HEK293T (cell line): ENCODE data around the gene REELD1.

Experiments used
- CTCF ChIA-PET: fragments of 350-600 bp; formaldehyde crosslinking; extraction: SDS; loops from one replicate; lab custom pipeline; 2021; ENCODE audit warnings: antibody characterized with exemption, inconsistent platforms; lab: Yijun Ruan, JAX
- POLR2A ChIA-PET: fragments of 350-600 bp; formaldehyde crosslinking; extraction: SDS; loops from one replicate; lab custom pipeline; 2020; ENCODE audit warnings: antibody characterized with exemption, inconsistent platforms; lab: Yijun Ruan, JAX
- DNase-seq: peaks from one replicate; pipeline ENCODE4 v3.0.0; 2012; ENCODE audit warnings: mixed read lengths; ENCODE audit errors: extremely low spot score
- ARNT ChIP-seq: fragments of 450-650 bp; IDR thresholded peaks from 2 replicates; pipeline ENCODE4 v1.6.1; 2017; ENCODE audit warnings: mild to moderate bottlenecking
- BHLHE40 ChIP-seq: fragments of 450-650 bp; IDR thresholded peaks from 2 replicates; pipeline ENCODE4 v1.6.1; 2016; ENCODE audit warnings: mild to moderate bottlenecking, moderate library complexity, borderline replicate concordance
- CTBP1 ChIP-seq: fragments of 450-650 bp; IDR thresholded peaks from 2 replicates; pipeline ENCODE4 v1.6.1; 2016; ENCODE audit warnings: borderline replicate concordance
- ELF4 ChIP-seq: fragments of 450-650 bp; IDR thresholded peaks from 2 replicates; pipeline ENCODE4 v1.6.1; 2017; ENCODE audit warnings: antibody characterized with exemption
- FOXA1 ChIP-seq: fragments of 450-650 bp; IDR thresholded peaks from 2 replicates; pipeline ENCODE4 v1.6.1; 2016; ENCODE audit warnings: mild to moderate bottlenecking
- FOXK2 ChIP-seq: fragments of 450-650 bp; IDR thresholded peaks from 2 replicates; pipeline ENCODE4 v1.6.1; 2016; ENCODE audit warnings: mild to moderate bottlenecking
- FOXM1 ChIP-seq: fragments of 450-650 bp; IDR thresholded peaks from 2 replicates; pipeline ENCODE4 v1.6.1; 2017; ENCODE audit warnings: mild to moderate bottlenecking, borderline replicate concordance
- HDGF ChIP-seq: fragments of 450-650 bp; IDR thresholded peaks from 2 replicates; pipeline ENCODE4 v1.6.1; 2017; ENCODE audit warnings: antibody characterized with exemption, borderline replicate concordance
- L3MBTL2 ChIP-seq: fragments of 450-650 bp; conservative IDR thresholded peaks from 2 replicates; pipeline ENCODE4 v1.6.1; 2016; ENCODE audit warnings: mild to moderate bottlenecking
- LEF1 ChIP-seq: fragments of 450-650 bp; IDR thresholded peaks from 2 replicates; pipeline ENCODE4 v1.6.1; 2017; ENCODE audit warnings: mild to moderate bottlenecking, borderline replicate concordance
- NFRKB ChIP-seq: fragments of 450-650 bp; IDR thresholded peaks from 2 replicates; pipeline ENCODE4 v1.6.1; 2016; ENCODE audit warnings: mild to moderate bottlenecking, moderate library complexity
- SP1 ChIP-seq: fragments of 450-650 bp; IDR thresholded peaks from 2 replicates; pipeline ENCODE4 v1.6.1; 2017
- SUZ12 ChIP-seq: fragments of 450-650 bp; IDR thresholded peaks from 2 replicates; pipeline ENCODE4 v1.6.1; 2016; ENCODE audit warnings: mild to moderate bottlenecking
- TARDBP ChIP-seq: fragments of 450-650 bp; IDR thresholded peaks from 2 replicates; pipeline ENCODE4 v1.6.1; 2016
- ZNF384 ChIP-seq: fragments of 450-650 bp; IDR thresholded peaks from 2 replicates; pipeline ENCODE4 v1.6.1; 2016
- TF ChIP-seq, protein P1 (sequence below): fragments of 450-650 bp; IDR thresholded peaks from 2 replicates; pipeline ENCODE4 v1.6.1; 2016

REELD1 gene

DNA sequence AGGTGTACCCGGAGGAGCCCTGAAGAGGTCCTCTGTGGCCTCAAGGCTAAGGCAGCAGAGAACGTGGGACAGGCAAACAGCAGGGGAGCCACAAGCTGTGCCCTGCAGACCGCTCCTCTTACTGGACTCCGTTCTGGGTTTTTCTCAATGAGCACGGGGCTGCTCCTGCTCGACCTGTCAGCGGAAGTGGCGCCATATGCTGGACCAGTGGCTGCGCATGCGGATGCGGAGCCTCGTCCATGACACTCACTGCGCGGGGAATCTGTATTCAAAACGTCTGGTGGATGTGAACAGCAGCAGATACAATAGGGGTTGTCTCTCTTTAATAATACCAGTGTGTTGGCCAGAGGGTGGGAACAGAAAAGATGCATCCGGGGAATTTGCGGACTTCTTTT, 29.5 kb downstream of the REELD1 start:
- TF ChIP-seq L3MBTL2 (no peak), ELF4 (no peak), FOXK2 (no peak), CTBP1 (no peak), SP1 (no peak), ZNF384 (no peak)
- ChIA-PET POLR2A (no interaction called here), CTCF (interaction anchor here (1.1 kb wide), 1 partner anchor 666 kb away, joined by 3 read pairs; no protein-coding TSS in a partner anchor)
- no peak for DNase-seq

DNA sequence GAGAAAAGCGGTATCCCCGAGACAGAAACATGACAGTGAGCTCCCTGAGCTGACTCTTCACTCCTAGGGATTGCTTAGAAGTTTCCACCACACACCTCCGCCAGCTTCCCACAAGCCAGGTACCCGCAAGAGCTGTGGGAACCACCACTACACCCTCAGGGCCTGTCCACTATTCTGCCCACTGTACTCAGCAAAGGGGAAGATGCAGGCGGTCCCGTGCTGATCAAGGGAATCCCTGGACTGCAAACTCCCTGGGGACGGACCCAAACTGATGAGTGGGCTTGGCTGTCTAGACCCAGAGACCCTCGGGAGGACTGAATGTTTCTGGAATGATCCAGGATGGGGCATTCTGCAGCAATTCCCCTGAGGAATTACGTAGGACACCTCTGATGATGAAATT, 30.2 kb downstream of the REELD1 start:
- TF ChIP-seq TARDBP (no peak), ZNF384 (no peak), LEF1 (no peak), SP1 (no peak), FOXM1 (no peak), FOXK2 (no peak), ARNT (no peak), SUZ12 (no peak)
- TF ChIP-seq, protein P1, sequence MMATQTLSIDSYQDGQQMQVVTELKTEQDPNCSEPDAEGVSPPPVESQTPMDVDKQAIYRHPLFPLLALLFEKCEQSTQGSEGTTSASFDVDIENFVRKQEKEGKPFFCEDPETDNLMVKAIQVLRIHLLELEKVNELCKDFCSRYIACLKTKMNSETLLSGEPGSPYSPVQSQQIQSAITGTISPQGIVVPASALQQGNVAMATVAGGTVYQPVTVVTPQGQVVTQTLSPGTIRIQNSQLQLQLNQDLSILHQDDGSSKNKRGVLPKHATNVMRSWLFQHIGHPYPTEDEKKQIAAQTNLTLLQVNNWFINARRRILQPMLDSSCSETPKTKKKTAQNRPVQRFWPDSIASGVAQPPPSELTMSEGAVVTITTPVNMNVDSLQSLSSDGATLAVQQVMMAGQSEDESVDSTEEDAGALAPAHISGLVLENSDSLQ = no peak
- CTCF ChIA-PET = interaction anchor here (0.7 to 1.1 kb wide), 3 partner anchors 19 to 666 kb away, joined by 3 to 4 read pairs (median 3); no protein-coding TSS in a partner anchor
- no peak for DNase-seq
- POLR2A ChIA-PET = no interaction called here

DNA sequence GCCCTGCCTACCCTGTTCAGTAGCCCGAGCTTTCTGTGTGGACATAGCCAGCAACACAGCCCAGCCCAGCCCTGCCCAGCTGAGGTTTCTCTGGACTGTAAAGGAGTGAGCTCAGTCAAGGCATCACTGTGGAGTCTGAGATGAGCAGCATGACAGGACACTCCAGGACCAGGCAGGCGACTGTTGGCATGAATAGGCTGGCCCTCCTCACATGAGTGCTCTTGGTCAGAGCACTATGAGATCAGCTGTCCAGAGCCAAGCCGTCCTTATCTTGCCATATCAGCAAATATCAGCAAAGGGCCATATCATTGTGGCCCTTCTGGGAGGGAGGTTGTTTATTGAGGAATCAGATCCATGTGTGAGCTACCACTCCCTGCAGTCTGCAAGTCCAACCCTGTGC, 30.9 kb downstream of the REELD1 start:
- CTCF ChIA-PET = interaction anchor here (0.7 to 1.1 kb wide), 3 partner anchors 18 to 665 kb away, joined by 3 to 4 read pairs (median 3); no protein-coding TSS in a partner anchor

DNA sequence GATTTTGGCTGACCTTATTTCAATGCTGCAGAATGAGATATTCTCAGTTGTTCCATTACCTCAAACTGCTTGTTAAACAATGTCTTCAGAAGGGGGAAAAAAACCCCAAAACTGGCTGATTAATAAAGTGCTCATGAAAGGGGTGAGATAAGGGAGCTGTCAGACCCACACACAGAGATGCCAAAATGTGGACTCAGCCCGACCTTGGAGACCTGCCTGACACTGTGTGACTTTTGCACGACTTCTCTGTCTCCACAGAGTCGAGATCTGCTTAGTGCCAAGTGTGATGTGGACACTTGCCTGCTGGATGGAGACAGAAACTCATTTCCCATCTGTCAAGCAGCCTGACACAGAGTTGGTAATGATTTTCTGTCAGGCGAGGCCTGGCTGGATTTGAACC, 31.5 kb downstream of the REELD1 start:
- CTCF ChIA-PET = no interaction called here
- POLR2A ChIA-PET = no interaction called here
- DNase-seq = no peak
- no peak for TF ChIP-seq FOXM1
- no peak for TF ChIP-seq ZNF384
- TF ChIP-seq L3MBTL2 = no peak
- no peak for TF ChIP-seq SUZ12
- TF ChIP-seq BHLHE40 = no peak
- TF ChIP-seq FOXK2 = no peak
- no peak for TF ChIP-seq TARDBP
- TF ChIP-seq FOXA1 = no peak
- TF ChIP-seq HDGF = no peak
- TF ChIP-seq CTBP1 = no peak
- no peak for TF ChIP-seq ELF4
- TF ChIP-seq SP1 = no peak
- TF ChIP-seq ARNT = no peak

More for the DNA sequence above, 30.9 kb downstream of the REELD1 start:
- no peak for DNase-seq
- TF ChIP-seq SUZ12 = no peak
- TF ChIP-seq HDGF = no peak
- TF ChIP-seq NFRKB = no peak
- TF ChIP-seq L3MBTL2 = no peak
- no peak for TF ChIP-seq ZNF384
- TF ChIP-seq SP1 = no peak
- TF ChIP-seq FOXA1 = no peak
- TF ChIP-seq BHLHE40 = no peak
- TF ChIP-seq FOXM1 = no peak
- no peak for TF ChIP-seq ARNT
- TF ChIP-seq, protein P1 = no peak
- TF ChIP-seq TARDBP = no peak
- TF ChIP-seq ELF4 = no peak
- POLR2A ChIA-PET = no interaction called here

DNA sequence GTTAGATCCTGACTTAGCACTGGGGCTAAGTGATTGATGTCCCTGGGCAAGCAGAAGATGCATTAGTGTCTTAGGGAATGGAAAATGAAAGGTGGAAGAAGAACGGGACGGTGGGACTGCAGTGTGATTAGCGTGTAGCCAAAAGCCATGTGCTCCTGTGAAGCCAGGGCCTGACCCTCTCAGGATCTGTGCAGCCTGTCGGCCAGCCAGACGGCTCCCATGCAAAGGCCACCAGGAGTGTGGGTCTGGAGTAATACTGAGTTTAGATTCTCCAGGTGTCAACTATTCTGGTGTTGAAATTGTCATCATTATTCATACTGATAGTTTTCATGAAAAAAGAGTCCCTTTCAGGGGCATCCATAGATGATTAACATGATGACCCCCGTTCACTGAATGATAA, 32.0 kb downstream of the REELD1 start:
- POLR2A ChIA-PET = no interaction called here
- DNase-seq = no peak
- CTCF ChIA-PET = no interaction called here
- TF ChIP-seq CTBP1 (no peak), FOXA1 (no peak), SP1 (no peak), HDGF (no peak), ELF4 (no peak), FOXK2 (no peak)

DNA sequence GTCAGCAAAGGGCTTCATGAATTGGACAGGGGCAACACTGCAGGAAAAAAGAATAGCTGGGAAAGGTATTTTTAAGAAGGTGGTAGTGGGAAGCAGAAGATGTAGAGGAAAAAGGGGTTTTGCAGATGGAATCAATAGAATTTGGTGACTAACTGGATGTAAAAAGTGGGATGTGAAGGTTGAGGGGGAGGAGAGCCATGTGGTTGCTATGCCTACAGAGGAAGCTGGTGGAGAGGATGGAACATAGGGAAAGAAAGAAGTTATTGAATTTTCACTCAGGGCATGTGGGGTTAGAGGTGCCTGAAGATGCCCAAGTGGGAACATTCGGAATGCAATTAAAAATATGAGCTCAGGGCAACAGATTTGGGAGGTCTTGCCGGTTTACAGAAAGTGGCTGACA, 33.0 kb downstream of the REELD1 start:
- ChIA-PET CTCF (no interaction called here), POLR2A (no interaction called here)
- TF ChIP-seq SP1 (no peak), FOXM1 (no peak), ARNT (no peak), L3MBTL2 (no peak), SUZ12 (no peak), LEF1 (no peak), HDGF (no peak), ELF4 (no peak)
- TF ChIP-seq, protein P1 = no peak
- DNase-seq = no peak
